ENCODE results near the gene SARM1.
A peak's percentile ranks its signal among the peaks of the same experiment; 100 is the strongest.

Gene SARM1

DNA sequence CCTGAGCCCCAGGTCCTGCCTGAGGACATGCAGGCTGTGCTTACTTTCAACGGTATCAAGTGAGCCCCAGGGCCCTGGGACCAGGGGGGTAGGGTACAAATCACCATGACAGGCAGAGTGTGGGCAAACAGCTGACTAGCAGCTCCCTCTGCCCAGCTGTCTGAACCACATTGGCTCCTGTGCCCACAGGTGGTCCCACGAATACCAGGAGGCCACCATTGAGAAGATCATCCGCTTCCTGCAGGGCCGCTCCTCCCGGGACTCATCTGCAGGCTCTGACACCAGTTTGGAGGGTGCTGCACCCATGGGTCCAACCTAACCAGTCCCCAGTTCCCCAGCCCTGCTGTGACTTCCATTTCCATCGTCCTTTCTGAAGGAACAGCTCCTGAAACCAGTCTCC, 24.5 kb downstream of the SARM1 start:
- no peak for DNase-seq (ENCODE audit: low read depth)

DNA sequence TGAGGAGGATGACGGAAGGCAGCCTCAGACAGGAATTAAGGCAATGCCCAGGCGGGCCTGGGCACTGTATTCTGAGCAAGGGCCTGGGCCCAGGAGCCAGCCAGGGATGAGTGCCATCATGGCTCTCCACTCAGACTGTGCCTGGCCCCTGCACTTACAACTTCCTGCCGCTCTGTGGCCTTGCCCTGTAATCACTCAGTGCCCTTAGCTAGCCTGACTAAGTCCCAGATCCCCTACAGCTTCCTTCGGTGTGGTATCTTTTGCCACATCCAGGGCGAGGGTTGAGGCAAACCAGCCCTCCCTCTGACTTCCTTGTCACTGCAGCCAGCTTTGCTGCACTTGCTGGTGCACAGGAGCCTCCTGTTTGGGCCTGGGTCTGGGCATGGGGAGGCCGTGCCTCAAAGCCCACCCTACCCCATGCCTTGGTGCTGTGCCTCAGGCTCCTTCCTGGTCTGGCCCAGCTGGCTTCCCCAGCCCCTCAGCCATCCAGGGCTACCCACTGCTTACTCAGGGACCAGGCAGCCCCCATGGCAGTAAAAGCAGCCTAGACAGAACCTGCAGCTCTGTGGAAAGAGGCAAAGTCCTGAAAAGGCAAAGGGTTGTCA, 25.2 kb downstream of the SARM1 start:
- no peak for DNase-seq (ENCODE audit: low read depth)

- no peak for DNase-seq (ENCODE audit: low read depth)
Observed at GRCh38 chr17:28397275-28397674, 25.8 kb downstream of the SARM1 start.

DNA sequence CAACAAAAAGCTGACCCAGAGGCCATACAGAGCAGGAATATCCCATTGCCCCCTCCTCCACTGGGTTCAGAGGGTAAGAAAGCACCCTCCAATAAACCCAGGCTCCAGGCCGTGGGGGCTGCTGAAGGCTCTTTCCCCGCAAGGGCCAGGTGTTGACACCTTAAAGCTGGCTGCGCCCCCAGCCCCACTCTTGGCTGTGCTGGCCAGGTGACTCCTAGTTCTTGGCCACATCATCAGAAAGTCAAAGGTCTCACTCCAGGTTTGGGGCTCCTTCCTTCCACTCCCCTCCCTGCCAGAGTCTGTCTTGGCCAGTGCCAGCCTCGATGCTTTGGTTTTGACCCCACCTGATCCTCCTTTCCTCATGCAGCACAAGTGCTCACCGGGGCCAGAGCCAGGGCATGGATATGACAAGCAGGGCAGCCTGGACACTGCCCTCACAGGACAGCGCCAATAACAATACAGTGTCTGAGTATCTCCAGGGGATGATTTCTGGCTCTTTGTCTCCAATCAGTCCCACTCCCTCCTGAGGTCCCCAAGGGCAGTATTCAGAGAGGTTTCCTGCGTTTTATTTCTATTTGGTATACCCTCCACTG, 26.3 kb downstream of the SARM1 start:
- DNase-seq (ENCODE audit: low read depth) = no peak

GRCh38 chr17:28398280-28398981, 26.9 kb downstream of the SARM1 start:
- DNase-seq (ENCODE audit: low read depth) = no peak

DNA sequence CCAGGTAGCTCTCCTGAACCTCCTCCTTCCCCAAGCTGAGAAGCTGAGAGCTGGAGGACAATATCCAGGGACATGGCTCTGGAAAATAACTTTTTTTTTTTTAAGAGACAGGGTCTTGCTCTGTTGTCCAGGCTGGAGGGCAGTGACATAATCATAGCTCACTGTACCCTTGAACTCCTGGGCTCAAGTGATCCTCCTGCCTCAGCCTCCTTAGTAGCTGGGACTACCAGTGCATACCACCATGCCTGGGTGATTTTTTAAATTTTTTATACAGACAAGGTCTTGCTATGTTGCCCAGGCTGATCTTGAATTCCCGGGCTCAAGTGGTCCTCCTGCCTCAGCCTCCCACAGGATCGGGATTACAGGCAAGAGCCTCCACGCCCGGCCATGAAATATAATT, 28.3 kb downstream of the SARM1 start:
- no peak for DNase-seq (ENCODE audit: low read depth)

GRCh38 chr17:28402224-28402630, 30.7 kb downstream of the SARM1 start:
- DNase-seq (ENCODE audit: low read depth) = no peak

DNA sequence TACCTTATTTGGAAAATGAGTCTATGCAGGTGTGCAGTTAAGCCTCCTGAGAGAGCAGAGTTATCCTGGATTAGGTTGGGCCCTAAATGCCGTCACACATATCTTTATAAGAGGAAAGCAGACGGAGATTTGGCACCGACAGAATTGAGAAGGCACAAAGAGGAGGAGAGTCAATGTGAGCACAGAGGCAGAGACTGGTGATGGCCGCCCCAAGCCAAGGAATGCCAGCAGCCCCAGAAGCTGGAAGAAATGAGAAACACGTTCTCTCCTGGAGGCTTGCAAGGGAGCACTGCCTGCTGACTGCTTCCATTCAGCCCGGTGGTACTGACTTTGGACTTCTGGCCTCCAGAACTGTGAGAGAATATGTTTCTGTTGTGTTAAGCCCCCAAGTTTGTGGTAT, 31.4 kb downstream of the SARM1 start:
- DNase-seq (ENCODE audit: low read depth) = no peak

GRCh38 chr17:28404007-28404406, 32.5 kb downstream of the SARM1 start:
- no peak for DNase-seq (ENCODE audit: low read depth)

GRCh38 chr17:28404461-28404811, 32.9 kb downstream of the SARM1 start:
- DNase-seq (ENCODE audit: low read depth) = no peak

- DNase-seq (ENCODE audit: low read depth) = no peak
Observed at GRCh38 chr17:28404812-28405570, 33.5 kb downstream of the SARM1 start.

GRCh38 chr17:28405632-28406472, 34.4 kb downstream of the SARM1 start, which contains the start of gene SLC46A1:
Gene SLC46A1 (minus strand): TSS chr17:28406212. CDS start chr17:28406114, 98 bp downstream.
- DNase-seq (ENCODE audit: low read depth) = peak; percentile 53

- DNase-seq (ENCODE audit: low read depth) = no peak
Observed at GRCh38 chr17:28406473-28406814, 35.0 kb downstream of the SARM1 start.

- DNase-seq (ENCODE audit: low read depth) = no peak
Observed at GRCh38 chr17:28407130-28407973, 35.9 kb downstream of the SARM1 start.

GRCh38 chr17:28407974-28408306, 36.4 kb downstream of the SARM1 start:
- no peak for DNase-seq (ENCODE audit: low read depth)

- DNase-seq (ENCODE audit: low read depth) = no peak
Observed at GRCh38 chr17:28412099-28412498, 40.6 kb downstream of the SARM1 start.

- no peak for DNase-seq (ENCODE audit: low read depth)
Observed at GRCh38 chr17:28413804-28414203, 42.3 kb downstream of the SARM1 start.

- DNase-seq (ENCODE audit: low read depth) = no peak
Observed at GRCh38 chr17:28415886-28416285, 44.4 kb downstream of the SARM1 start.

DNA sequence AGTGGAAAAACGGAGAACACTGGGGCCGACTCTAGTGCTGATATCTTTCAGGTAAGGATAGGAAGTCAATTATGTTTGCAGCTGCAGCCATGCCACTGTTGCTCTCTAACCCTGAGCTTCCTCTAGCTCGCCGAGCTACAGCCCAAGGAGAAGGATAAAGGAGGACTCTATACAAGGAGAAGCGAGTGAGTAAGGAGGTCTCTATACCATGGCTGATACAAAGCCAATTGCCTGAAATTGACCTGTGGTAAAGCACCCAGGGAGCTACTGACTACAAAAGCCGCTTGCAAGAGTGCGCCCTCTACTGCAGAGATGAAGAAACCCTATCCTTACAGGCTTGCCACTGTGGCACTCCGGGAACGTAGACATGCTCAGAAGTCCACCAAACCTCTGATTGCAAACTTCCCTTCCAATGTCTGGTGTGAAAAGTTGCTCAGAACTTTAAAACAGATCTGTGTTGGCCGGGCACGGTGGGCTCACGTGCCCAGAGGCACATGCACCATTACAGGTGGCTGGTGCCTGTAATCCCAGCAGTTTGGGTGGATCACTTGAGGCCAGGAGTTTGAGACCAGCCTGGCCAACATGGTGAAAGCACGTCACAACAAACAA, 45.3 kb downstream of the SARM1 start:
- no peak for DNase-seq (ENCODE audit: low read depth)

DNA sequence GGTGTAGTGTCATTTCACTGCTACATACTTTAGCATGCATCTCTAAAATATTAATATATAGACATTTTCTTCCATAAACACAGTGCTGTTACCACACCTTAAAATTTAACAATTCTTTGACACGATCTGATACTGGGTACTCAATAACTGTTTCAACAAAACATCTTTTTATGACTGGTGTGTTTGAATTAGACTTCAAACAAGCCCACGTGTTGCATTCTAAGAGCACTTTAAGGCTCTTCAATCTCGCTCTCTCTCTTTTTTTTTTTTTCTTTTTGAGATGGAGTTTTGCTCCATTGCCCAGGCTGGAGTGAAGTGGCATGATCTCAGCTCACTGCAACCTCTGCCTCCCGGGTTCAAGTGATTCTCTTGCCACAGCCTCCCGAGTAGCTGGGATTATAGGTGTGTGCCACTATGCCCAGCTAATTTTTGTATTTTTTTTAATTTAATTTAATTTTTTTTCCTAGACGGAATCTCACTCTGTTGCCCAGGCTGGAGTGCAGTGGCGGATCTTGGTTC, 50.4 kb downstream of the SARM1 start:
- DNase-seq (ENCODE audit: low read depth) = no peak

DNA sequence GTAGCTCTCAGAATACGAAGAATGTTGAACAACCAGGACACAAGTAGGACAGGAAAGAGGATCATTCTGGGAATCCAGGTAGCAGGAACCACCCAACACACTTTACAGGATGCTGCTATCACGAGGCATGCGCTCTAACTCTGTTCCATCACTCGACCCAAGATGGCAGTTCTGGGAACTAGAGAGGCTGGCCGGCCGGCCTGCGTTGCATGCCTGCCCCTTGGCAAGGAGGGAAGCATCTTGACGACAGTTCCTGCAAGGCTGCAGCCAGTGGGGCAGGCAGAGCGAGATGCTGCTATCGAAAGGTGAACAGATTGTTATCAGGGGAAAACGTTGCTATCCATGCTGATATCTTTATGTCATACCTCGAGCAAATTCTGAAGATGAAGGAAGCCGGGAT, 53.7 kb downstream of the SARM1 start:
- no peak for DNase-seq (ENCODE audit: low read depth)
